Endothelial cell of umbilical vein (primary cell): Measurements from ENCODE around the gene STARD3NL. TPM values are rescaled to one million over a fixed set of nuclear protein-coding genes. Genes with fewer than 3 reads are reported as not detected.

Source experiments
- BruUV-seq: library from RNA; stranded (reverse); fragments of 400-500 nt; replicated peaks from 2 replicates; lab custom pipeline; 2021; lab: Mats Ljungman, UMichigan
- CTCF ChIA-PET: fragments of 300-600, 350-600 bp; sonication (Branson Sonifier 250); formaldehyde crosslinking; loops from one replicate; lab custom pipeline; 2021; ENCODE audit warnings: antibody characterized with exemption, inconsistent platforms; lab: Charles Lee
- POLR2A ChIA-PET: fragments of 300-600, 350-600 bp; sonication (Branson Sonifier 250); formaldehyde crosslinking; loops from one replicate; lab custom pipeline; 2021; ENCODE audit warnings: antibody characterized with exemption, inconsistent platforms; lab: Charles Lee
- DNase-seq: peaks from one replicate; pipeline ENCODE4 v3.0.0-alpha.2; 2011; ENCODE audit warnings: low read depth, low spot score
- FAIRE-seq: peaks from 2 replicates; lab custom pipeline; 2011; peaks lifted over from hg19 to GRCh38; lab: Jason Lieb, UNC
- H2AFZ ChIP-seq: 2 replicates; pipeline ENCODE4 v1.6.0; 2012; ENCODE audit warnings: low read depth, low read length, control low read depth, inconsistent platforms
- H3K27ac ChIP-seq: 2 replicates; pipeline ENCODE4 v1.5.1; 2011; ENCODE audit warnings: low read depth, mild to moderate bottlenecking, control low read depth, low read length, moderate library complexity; ENCODE audit not compliant: insufficient read depth
- H3K27me3 ChIP-seq, 2 experiments: 2 replicates each; pipeline versions ENCODE4 v1.6.0 to v1.6.1; 2011; ENCODE audit warnings: low read length in 2 of 2, mixed read lengths in 1 of 2; ENCODE audit not compliant: control insufficient read depth in 2 of 2, insufficient read depth in 2 of 2
- H3K36me3 ChIP-seq, 2 experiments: 2 replicates in 1 of 2; 3 replicates in 1 of 2; pipeline ENCODE4 v1.5.1; 2011; ENCODE audit warnings: low read length in 2 of 2, mild to moderate bottlenecking in 1 of 2, moderate library complexity in 1 of 2; ENCODE audit not compliant: control insufficient read depth in 2 of 2, insufficient read depth in 2 of 2; ENCODE audit errors: extremely low read depth in 1 of 2
- H3K4me1 ChIP-seq: 3 replicates; pipeline ENCODE4 v1.5.1; 2011; ENCODE audit warnings: mild to moderate bottlenecking, low read length; ENCODE audit not compliant: control insufficient read depth, insufficient read depth; ENCODE audit errors: extremely low read depth
- H3K4me2 ChIP-seq: 2 replicates; pipeline ENCODE4 v1.6.1; 2011; ENCODE audit warnings: low read length, control low read depth, mixed read lengths; ENCODE audit not compliant: insufficient read depth
- H3K4me3 ChIP-seq, 3 experiments: fragments of 200-600 bp in 1 of 3; sonication (generic), shearing (Covaris generic) in 1 of 3; replicated peaks in 1 of 3; 2 replicates each; pipeline ENCODE4 v1.5.1; 2011 to 2016; ENCODE audit warnings: control low read depth in 3 of 3, low read length in 3 of 3, mild to moderate bottlenecking in 2 of 3, inconsistent platforms in 1 of 3, low read depth in 1 of 3, moderate library complexity in 1 of 3; ENCODE audit not compliant: insufficient read depth in 1 of 3
- H3K79me2 ChIP-seq: 2 replicates; pipeline ENCODE4 v1.6.0; 2012; ENCODE audit warnings: low read length, inconsistent platforms; ENCODE audit not compliant: control insufficient read depth, insufficient read depth
- H3K9ac ChIP-seq: replicated peaks from 2 replicates; pipeline ENCODE3; 2011; ENCODE audit warnings: low read length, control low read depth; ENCODE audit not compliant: insufficient read depth; ENCODE audit errors: extremely low read depth
- H3K9me1 ChIP-seq: replicated peaks from 3 replicates; pipeline ENCODE4 v1.6.0; 2011; ENCODE audit warnings: mild to moderate bottlenecking, low read length; ENCODE audit not compliant: control insufficient read depth, insufficient read depth; ENCODE audit errors: extremely low read depth
- H3K9me3 ChIP-seq: replicated peaks from 2 replicates; pipeline ENCODE4 v1.5.1; 2012; ENCODE audit warnings: low read length, inconsistent platforms; ENCODE audit not compliant: control insufficient read depth, insufficient read depth
- H4K20me1 ChIP-seq: replicated peaks from 2 replicates; pipeline ENCODE3; 2011; ENCODE audit warnings: mild to moderate bottlenecking, low read length; ENCODE audit not compliant: control insufficient read depth, insufficient read depth; ENCODE audit errors: extremely low read depth
- CTCF ChIP-seq, 2 donors: IDR thresholded peaks; 1 replicate in 1 of 2; 2 replicates in 1 of 2; pipeline ENCODE4 v1.5.1; 2011; ENCODE audit warnings: low read length in 2 of 2, mild to moderate bottlenecking in 2 of 2, moderate library complexity in 2 of 2, control low read depth in 1 of 2, inconsistent platforms in 1 of 2, low read depth in 1 of 2; ENCODE audit not compliant: insufficient read depth in 1 of 2; ENCODE audit errors: extremely low read depth in 1 of 2
- EZH2 ChIP-seq: IDR thresholded peaks from 2 replicates; pipeline ENCODE4 v1.6.1; 2012; ENCODE audit warnings: borderline replicate concordance, low read depth, mild to moderate bottlenecking, moderate library complexity, low read length, inconsistent platforms; ENCODE audit not compliant: severe bottlenecking
- FOS ChIP-seq: IDR thresholded peaks from 2 replicates; pipeline ENCODE4 v1.6.1; 2011; ENCODE audit warnings: mild to moderate bottlenecking, low read length, moderate library complexity, borderline replicate concordance; ENCODE audit not compliant: insufficient read depth
- GATA2 ChIP-seq: IDR thresholded peaks from 2 replicates; pipeline ENCODE4 v1.7.0; 2011; ENCODE audit warnings: low read depth, mild to moderate bottlenecking, moderate library complexity, mixed read lengths, low read length; ENCODE audit not compliant: insufficient read length, insufficient read depth
- JUN ChIP-seq: IDR thresholded peaks from 2 replicates; pipeline ENCODE4 v1.6.1; 2011; ENCODE audit warnings: borderline replicate concordance, low read depth; ENCODE audit not compliant: insufficient read length, insufficient read depth
- MAX ChIP-seq: IDR thresholded peaks from 2 replicates; pipeline ENCODE4 v1.6.1; 2011; ENCODE audit not compliant: insufficient read depth, insufficient read length
- MYC ChIP-seq: IDR thresholded peaks from one replicate; pipeline ENCODE4 v1.6.1; 2011; ENCODE audit warnings: mild to moderate bottlenecking, low read depth, low read length
- POLR2A ChIP-seq: IDR thresholded peaks from 2 replicates; pipeline ENCODE4 v1.6.1; 2012; ENCODE audit warnings: low read depth, mild to moderate bottlenecking, control low read depth, low read length
- POLR2AphosphoS5 ChIP-seq: IDR thresholded peaks from 2 replicates; pipeline ENCODE4 v1.6.1; 2012; ENCODE audit warnings: low read depth, mild to moderate bottlenecking, control low read depth, low read length, moderate library complexity; ENCODE audit not compliant: insufficient read depth
- dilution Hi-C: fragments of 300-500 bp; cut with MboI; formaldehyde crosslinking; loops from one replicate; pipeline ENCODE4 v1.15.0; 2019; ENCODE audit warnings: low sequenced_read_pairs; ENCODE audit not compliant: extremely low pct_ligation_motif_present
- intact Hi-C: fragments of 100-400 bp; cut with micrococcal nuclease; formaldehyde crosslinking; loops from one replicate; pipeline ENCODE4 v1.10.0; 2022
- polyA plus RNA-seq, 4 experiments: library from polyadenylated mRNA; depleted of rRNA in 3 of 4; stranded (reverse) in 3 of 4; unstranded in 1 of 4; fragments of >200 nt; gene quantifications; 2 replicates each; pipeline versions ENCODE4 v1.2.1 to v1.2.3, GENCODE V29; 2011 to 2012; ENCODE audit warnings: missing spikeins in 1 of 4
- total RNA-seq: library from RNA; stranded (reverse); gene quantifications from 2 replicates; pipeline ENCODE4 v1.2.3, GENCODE V29; 2021

Gene STARD3NL
- total and polyA plus RNA-seq, 2 donors (not counting 3 experiments of a cell fraction or from before 2014, with no cell fraction given) = 52.8 to 73.6 TPM

GRCh38 chr7:38215115-38215514 lies 37.1 kb downstream of the STARD3NL start:
- Histone ChIP-seq H3K9ac (no peak overlapping the region), H3K9me3 (no peaks in the 10 kb centered on the region), H2AFZ (no peak overlapping the region), H3K36me3 (peaks cover 25 to 32% of the 10 kb centered on the region in 2 experiments), H3K27me3 (no peaks in the 10 kb centered on the region), H3K4me2 (no peak overlapping the region), H3K27ac (no peak overlapping the region), H3K4me3 (no peak overlapping the region), H3K9me1 (no peaks in the 10 kb centered on the region), H3K79me2 (peaks cover 11% of the 10 kb centered on the region), H4K20me1 (peaks cover 3% of the 10 kb centered on the region), H3K4me1 (peaks cover 13% of the 10 kb centered on the region)
- FAIRE-seq (no peak), DNase-seq (no peak)
- ChIA-PET POLR2A (interaction anchor here (0.8 to 1.9 kb wide), 3 partner anchors 11 to 37 kb away, joined by 4 to 10 read pairs (median 10); partner anchors contain the start of gene STARD3NL), CTCF (interaction anchor here (0.6 to 3.0 kb wide), 46 partner anchors 8 to 1004 kb away, joined by 3 to 123 read pairs (median 8); partner anchors contain the start of gene STARD3NL)
- TF ChIP-seq MYC = no peak
- TF ChIP-seq JUN = no peak
- TF ChIP-seq MAX = no peak
- TF ChIP-seq CTCF (IDR thresholded peaks at IDR 0.05; ENCODE audit: extremely low read depth in 1 of 2, insufficient read depth in 1 of 2, low read depth in 1 of 2, low read length in 2 of 2) = no peak
- no peak for TF ChIP-seq POLR2AphosphoS5
- no peak for TF ChIP-seq EZH2
- TF ChIP-seq FOS = no peak
- no peak for TF ChIP-seq POLR2A
- TF ChIP-seq GATA2 = no peak
- no TSS peak for BruUV-seq
- intact Hi-C loops = loop anchor here (1.0 to 2.0 kb wide), 5 partner anchors 19 to 154 kb away; partner anchors contain the start of gene STARD3NL
- dilution Hi-C loops = no loop called here
